GM21423 (cell line): ENCODE data around the gene TMEM196.
"Not testable (repeated sequence)": the region's sequence is repeated elsewhere in the genome, so short reads cannot be mapped to it uniquely, and the experiment has no call there.

Source experiments
- ATAC-seq: cut with Tn5 transposase; IDR thresholded peaks from one replicate; pipeline ENCODE4 v1.9.1; 2021; ENCODE audit warnings: mild to moderate bottlenecking, moderate library complexity; ENCODE audit not compliant: unreplicated experiment

Gene TMEM196

GRCh38 chr7:19708397-19709248, 64.8 kb downstream of the TMEM196 start, which contains the start of gene POLR1F:
TSS of gene POLR1F (minus strand) at chr7:19709037. CDS start at chr7:19709016, 21 bp downstream.
- ATAC-seq: peak; percentile 98

GRCh38 chr7:19707240-19707639, 66.2 kb downstream of the TMEM196 start:
- ATAC-seq: no peak

- ATAC-seq: no peak
Observed at GRCh38 chr7:19705663-19706062, 67.8 kb downstream of the TMEM196 start.

- ATAC-seq: no peak
Observed at GRCh38 chr7:19701471-19701870, 71.9 kb downstream of the TMEM196 start.

- no peak for ATAC-seq
Observed at GRCh38 chr7:19700936-19701335, 72.5 kb downstream of the TMEM196 start.

GRCh38 chr7:19698331-19698730, 75.1 kb downstream of the TMEM196 start:
- no peak for ATAC-seq

GRCh38 chr7:19696926-19697325, 76.5 kb downstream of the TMEM196 start:
- no peak for ATAC-seq

- no peak for ATAC-seq
Observed at GRCh38 chr7:19692111-19692828, 81.1 kb downstream of the TMEM196 start.

GRCh38 chr7:19690736-19691135, 82.7 kb downstream of the TMEM196 start:
- ATAC-seq: no peak

- ATAC-seq: not testable (repeated sequence)
Observed at GRCh38 chr7:19689130-19689529, 84.3 kb downstream of the TMEM196 start.

GRCh38 chr7:19681596-19681995, 91.8 kb downstream of the TMEM196 start:
- no peak for ATAC-seq

- ATAC-seq: peak; percentile 77
Observed at GRCh38 chr7:19677180-19677579, 96.2 kb downstream of the TMEM196 start.

- ATAC-seq: no peak
Observed at GRCh38 chr7:19675816-19676215, 97.6 kb downstream of the TMEM196 start.

- ATAC-seq: no peak
Observed at GRCh38 chr7:19674266-19674960, 99.0 kb downstream of the TMEM196 start.

GRCh38 chr7:19670806-19671205, 102.6 kb downstream of the TMEM196 start:
- ATAC-seq: no peak
